GM10266 (cell line): ENCODE measurements around the gene GPR33.
A peak's percentile ranks its signal among the peaks of the same experiment; 100 is the strongest.

Source experiments
- DNase-seq: peaks from one replicate; pipeline ENCODE4 v3.0.0; 2012; ENCODE audit errors: extremely low spot score
- CTCF ChIP-seq: IDR thresholded peaks from 2 replicates; pipeline ENCODE4 v1.5.1; 2012; ENCODE audit warnings: mild to moderate bottlenecking, low read depth; ENCODE audit not compliant: control insufficient read depth, insufficient read depth; ENCODE audit errors: missing control alignments

GPR33 gene

GRCh38 chr14:31461545-31461944, 26.3 kb downstream of the GPR33 start:
- DNase-seq: no peak
- TF ChIP-seq CTCF: no peak

- DNase-seq: no peak
- TF ChIP-seq CTCF: no peak
These were observed 29.9 kb downstream of the GPR33 start for GRCh38 chr14:31457665-31458659.

GRCh38 chr14:31456841-31457664, 30.8 kb downstream of the GPR33 start, which contains the start of gene DTD2:
Gene DTD2 (minus strand): TSS chr14:31457506. CDS start chr14:31457393, 113 bp downstream.
- peak; percentile 92 for DNase-seq
- peak; percentile 11 for TF ChIP-seq CTCF

- peak; percentile 32 for DNase-seq
- TF ChIP-seq CTCF: peak; percentile 43
These were observed 37.7 kb downstream of the GPR33 start for GRCh38 chr14:31449971-31450610.

- no peak for TF ChIP-seq CTCF
- DNase-seq: no peak
These were observed 38.7 kb downstream of the GPR33 start for GRCh38 chr14:31449136-31449535.

GRCh38 chr14:31445703-31446102, 42.1 kb downstream of the GPR33 start:
- DNase-seq: no peak
- no peak for TF ChIP-seq CTCF

GRCh38 chr14:31442284-31442683, 45.6 kb downstream of the GPR33 start:
- no peak for TF ChIP-seq CTCF
- DNase-seq: no peak
